ENCODE results near the gene MSX1. TPM values are rescaled to one million over a fixed set of nuclear protein-coding genes. Genes with fewer than 3 reads are reported as not detected.

The MSX1 gene
- total and polyA plus RNA-seq, 2 of the 8 experiments (the other 6 are each of a cell fraction or from before 2014, with no cell fraction given), result 0.47 TPM; not detected in 1

DNA sequence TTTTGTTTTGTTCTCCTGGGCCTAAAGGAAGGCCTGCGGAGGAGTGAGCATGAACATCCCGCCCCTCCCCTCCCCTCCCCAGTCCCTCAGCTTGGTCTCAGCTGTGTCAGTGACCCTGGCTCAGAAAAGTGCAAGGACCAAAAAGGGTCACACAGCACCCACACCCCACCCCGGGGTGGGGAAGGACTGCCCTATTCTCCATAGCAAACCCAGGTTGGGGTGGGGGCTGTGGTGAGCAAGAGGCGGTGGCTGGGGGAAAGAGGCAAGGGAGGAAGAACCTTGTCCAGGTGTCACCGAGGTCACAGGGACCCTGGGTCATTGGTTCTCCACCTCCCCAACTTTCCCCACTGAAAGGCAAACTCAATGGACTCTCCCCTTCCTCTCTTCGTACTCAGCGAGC lies 7.6 kb upstream of the MSX1 start (continued):
- TF ChIP-seq, protein P1, sequence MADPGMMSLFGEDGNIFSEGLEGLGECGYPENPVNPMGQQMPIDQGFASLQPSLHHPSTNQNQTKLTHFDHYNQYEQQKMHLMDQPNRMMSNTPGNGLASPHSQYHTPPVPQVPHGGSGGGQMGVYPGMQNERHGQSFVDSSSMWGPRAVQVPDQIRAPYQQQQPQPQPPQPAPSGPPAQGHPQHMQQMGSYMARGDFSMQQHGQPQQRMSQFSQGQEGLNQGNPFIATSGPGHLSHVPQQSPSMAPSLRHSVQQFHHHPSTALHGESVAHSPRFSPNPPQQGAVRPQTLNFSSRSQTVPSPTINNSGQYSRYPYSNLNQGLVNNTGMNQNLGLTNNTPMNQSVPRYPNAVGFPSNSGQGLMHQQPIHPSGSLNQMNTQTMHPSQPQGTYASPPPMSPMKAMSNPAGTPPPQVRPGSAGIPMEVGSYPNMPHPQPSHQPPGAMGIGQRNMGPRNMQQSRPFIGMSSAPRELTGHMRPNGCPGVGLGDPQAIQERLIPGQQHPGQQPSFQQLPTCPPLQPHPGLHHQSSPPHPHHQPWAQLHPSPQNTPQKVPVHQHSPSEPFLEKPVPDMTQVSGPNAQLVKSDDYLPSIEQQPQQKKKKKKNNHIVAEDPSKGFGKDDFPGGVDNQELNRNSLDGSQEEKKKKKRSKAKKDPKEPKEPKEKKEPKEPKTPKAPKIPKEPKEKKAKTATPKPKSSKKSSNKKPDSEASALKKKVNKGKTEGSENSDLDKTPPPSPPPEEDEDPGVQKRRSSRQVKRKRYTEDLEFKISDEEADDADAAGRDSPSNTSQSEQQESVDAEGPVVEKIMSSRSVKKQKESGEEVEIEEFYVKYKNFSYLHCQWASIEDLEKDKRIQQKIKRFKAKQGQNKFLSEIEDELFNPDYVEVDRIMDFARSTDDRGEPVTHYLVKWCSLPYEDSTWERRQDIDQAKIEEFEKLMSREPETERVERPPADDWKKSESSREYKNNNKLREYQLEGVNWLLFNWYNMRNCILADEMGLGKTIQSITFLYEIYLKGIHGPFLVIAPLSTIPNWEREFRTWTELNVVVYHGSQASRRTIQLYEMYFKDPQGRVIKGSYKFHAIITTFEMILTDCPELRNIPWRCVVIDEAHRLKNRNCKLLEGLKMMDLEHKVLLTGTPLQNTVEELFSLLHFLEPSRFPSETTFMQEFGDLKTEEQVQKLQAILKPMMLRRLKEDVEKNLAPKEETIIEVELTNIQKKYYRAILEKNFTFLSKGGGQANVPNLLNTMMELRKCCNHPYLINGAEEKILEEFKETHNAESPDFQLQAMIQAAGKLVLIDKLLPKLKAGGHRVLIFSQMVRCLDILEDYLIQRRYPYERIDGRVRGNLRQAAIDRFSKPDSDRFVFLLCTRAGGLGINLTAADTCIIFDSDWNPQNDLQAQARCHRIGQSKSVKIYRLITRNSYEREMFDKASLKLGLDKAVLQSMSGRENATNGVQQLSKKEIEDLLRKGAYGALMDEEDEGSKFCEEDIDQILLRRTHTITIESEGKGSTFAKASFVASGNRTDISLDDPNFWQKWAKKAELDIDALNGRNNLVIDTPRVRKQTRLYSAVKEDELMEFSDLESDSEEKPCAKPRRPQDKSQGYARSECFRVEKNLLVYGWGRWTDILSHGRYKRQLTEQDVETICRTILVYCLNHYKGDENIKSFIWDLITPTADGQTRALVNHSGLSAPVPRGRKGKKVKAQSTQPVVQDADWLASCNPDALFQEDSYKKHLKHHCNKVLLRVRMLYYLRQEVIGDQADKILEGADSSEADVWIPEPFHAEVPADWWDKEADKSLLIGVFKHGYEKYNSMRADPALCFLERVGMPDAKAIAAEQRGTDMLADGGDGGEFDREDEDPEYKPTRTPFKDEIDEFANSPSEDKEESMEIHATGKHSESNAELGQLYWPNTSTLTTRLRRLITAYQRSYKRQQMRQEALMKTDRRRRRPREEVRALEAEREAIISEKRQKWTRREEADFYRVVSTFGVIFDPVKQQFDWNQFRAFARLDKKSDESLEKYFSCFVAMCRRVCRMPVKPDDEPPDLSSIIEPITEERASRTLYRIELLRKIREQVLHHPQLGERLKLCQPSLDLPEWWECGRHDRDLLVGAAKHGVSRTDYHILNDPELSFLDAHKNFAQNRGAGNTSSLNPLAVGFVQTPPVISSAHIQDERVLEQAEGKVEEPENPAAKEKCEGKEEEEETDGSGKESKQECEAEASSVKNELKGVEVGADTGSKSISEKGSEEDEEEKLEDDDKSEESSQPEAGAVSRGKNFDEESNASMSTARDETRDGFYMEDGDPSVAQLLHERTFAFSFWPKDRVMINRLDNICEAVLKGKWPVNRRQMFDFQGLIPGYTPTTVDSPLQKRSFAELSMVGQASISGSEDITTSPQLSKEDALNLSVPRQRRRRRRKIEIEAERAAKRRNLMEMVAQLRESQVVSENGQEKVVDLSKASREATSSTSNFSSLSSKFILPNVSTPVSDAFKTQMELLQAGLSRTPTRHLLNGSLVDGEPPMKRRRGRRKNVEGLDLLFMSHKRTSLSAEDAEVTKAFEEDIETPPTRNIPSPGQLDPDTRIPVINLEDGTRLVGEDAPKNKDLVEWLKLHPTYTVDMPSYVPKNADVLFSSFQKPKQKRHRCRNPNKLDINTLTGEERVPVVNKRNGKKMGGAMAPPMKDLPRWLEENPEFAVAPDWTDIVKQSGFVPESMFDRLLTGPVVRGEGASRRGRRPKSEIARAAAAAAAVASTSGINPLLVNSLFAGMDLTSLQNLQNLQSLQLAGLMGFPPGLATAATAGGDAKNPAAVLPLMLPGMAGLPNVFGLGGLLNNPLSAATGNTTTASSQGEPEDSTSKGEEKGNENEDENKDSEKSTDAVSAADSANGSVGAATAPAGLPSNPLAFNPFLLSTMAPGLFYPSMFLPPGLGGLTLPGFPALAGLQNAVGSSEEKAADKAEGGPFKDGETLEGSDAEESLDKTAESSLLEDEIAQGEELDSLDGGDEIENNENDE (IDR thresholded peaks at IDR 0.05; ENCODE audit: insufficient replicate concordance, low read length), result no peak
- TF ChIP-seq EZH2 (IDR thresholded peaks at IDR 0.05; ENCODE audit: low read depth, low read length, severe bottlenecking) (no peak), ATF2 (IDR thresholded peaks at IDR 0.05; ENCODE audit: low read length) (no peak), JUN (IDR thresholded peaks at IDR 0.05; ENCODE audit: low read depth, low read length) (no peak), SIX5 (IDR thresholded peaks at IDR 0.05; ENCODE audit: low read depth, low read length) (no peak), RXRA (IDR thresholded peaks at IDR 0.05; ENCODE audit: insufficient read depth, low read depth, low read length) (no peak)
- TF ChIP-seq, protein P2, sequence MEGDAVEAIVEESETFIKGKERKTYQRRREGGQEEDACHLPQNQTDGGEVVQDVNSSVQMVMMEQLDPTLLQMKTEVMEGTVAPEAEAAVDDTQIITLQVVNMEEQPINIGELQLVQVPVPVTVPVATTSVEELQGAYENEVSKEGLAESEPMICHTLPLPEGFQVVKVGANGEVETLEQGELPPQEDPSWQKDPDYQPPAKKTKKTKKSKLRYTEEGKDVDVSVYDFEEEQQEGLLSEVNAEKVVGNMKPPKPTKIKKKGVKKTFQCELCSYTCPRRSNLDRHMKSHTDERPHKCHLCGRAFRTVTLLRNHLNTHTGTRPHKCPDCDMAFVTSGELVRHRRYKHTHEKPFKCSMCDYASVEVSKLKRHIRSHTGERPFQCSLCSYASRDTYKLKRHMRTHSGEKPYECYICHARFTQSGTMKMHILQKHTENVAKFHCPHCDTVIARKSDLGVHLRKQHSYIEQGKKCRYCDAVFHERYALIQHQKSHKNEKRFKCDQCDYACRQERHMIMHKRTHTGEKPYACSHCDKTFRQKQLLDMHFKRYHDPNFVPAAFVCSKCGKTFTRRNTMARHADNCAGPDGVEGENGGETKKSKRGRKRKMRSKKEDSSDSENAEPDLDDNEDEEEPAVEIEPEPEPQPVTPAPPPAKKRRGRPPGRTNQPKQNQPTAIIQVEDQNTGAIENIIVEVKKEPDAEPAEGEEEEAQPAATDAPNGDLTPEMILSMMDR (IDR thresholded peaks at IDR 0.05; ENCODE audit: control extremely low read depth in 1 of 3, insufficient read depth in 1 of 3, low read depth in 1 of 3, low read length in 3 of 3), result no peak
